Colonic mucosa (tissue), 4 donors: ENCODE data around the gene RNF166. TPM values are rescaled to one million over a fixed set of nuclear protein-coding genes. Genes with fewer than 3 reads are reported as not detected.

Experiments used
- DNase-seq: peaks from one replicate; pipeline ENCODE4 v3.0.0-alpha.2; 2020
- H3K27ac ChIP-seq: fragments of 200-600 bp; one replicate; pipeline ENCODE4 v1.8.0; 2021
- H3K27me3 ChIP-seq: fragments of 200-600 bp; one replicate; pipeline ENCODE4 v1.8.0; 2021
- H3K36me3 ChIP-seq: fragments of 200-600 bp; one replicate; pipeline ENCODE4 v1.8.0; 2021
- H3K4me1 ChIP-seq: fragments of 200-600 bp; one replicate; pipeline ENCODE4 v1.8.0; 2021; ENCODE audit warnings: mild to moderate bottlenecking
- H3K4me3 ChIP-seq: fragments of 200-600 bp; one replicate; pipeline ENCODE4 v1.8.0; 2021
- H3K9ac ChIP-seq, 2 donors: one replicate each; pipeline ENCODE4 v1.7.0; 2013; ENCODE audit warnings: control low read depth in 2 of 2, low read depth in 2 of 2, low read length in 2 of 2
- H3K9me3 ChIP-seq: fragments of 200-600 bp; one replicate; pipeline ENCODE4 v1.8.0; 2021
- intact Hi-C: fragments of 100-400 bp; cut with DNase I; formaldehyde crosslinking; loops from one replicate; pipeline ENCODE4 v1.14.1; 2022
- total RNA-seq, 2 donors: library from RNA; stranded (reverse); fragmentation: NEBNext Ultra II Directional in 1 of 2; extraction: Animal tissue kit (Norgen Biotek cat#: 25700) in 1 of 2; gene quantifications; one replicate each; pipeline ENCODE4 v1.2.1, GENCODE V29; 2021
- TF ChIP-seq, protein P1 (sequence below): fragments of 200-600 bp; IDR thresholded peaks from one replicate; pipeline ENCODE4 v1.8.0; 2022; ENCODE audit warnings: antibody characterized with exemption, mild to moderate bottlenecking
- donor health status: healthy.
- donor health status: DM: no; HTN: no; CAD: no.
- donor health status: DM: no; HTN: no; CAD: no.

RNF166 gene
- total RNA-seq, 2 donors from 2014 or later = 9.2 to 9.3 TPM

- Histone ChIP-seq H3K27me3 (no peaks in the 10 kb centered on the region), H3K9me3 (no peaks in the 10 kb centered on the region), H3K36me3 (peaks cover 13% of the 10 kb centered on the region), H3K9ac (no peak overlapping the region), H3K4me3 (no peak overlapping the region), H3K4me1 (no peaks in the 10 kb centered on the region), H3K27ac (no peak overlapping the region)
- intact Hi-C loops = no loop called here
- DNase-seq = no peak
- TF ChIP-seq, protein P1, sequence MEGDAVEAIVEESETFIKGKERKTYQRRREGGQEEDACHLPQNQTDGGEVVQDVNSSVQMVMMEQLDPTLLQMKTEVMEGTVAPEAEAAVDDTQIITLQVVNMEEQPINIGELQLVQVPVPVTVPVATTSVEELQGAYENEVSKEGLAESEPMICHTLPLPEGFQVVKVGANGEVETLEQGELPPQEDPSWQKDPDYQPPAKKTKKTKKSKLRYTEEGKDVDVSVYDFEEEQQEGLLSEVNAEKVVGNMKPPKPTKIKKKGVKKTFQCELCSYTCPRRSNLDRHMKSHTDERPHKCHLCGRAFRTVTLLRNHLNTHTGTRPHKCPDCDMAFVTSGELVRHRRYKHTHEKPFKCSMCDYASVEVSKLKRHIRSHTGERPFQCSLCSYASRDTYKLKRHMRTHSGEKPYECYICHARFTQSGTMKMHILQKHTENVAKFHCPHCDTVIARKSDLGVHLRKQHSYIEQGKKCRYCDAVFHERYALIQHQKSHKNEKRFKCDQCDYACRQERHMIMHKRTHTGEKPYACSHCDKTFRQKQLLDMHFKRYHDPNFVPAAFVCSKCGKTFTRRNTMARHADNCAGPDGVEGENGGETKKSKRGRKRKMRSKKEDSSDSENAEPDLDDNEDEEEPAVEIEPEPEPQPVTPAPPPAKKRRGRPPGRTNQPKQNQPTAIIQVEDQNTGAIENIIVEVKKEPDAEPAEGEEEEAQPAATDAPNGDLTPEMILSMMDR = no peak
Observed at GRCh38 chr16:88716601-88717001, 10.4 kb upstream of the RNF166 start.

- no peak overlapping the region for H3K27ac ChIP-seq
- H3K27me3 ChIP-seq = no peaks in the 10 kb centered on the region
- intact Hi-C loops = no loop called here
- no peaks in the 10 kb centered on the region for H3K4me1 ChIP-seq
- no peak for DNase-seq
- H3K9ac ChIP-seq = no peak overlapping the region
- H3K9me3 ChIP-seq = no peaks in the 10 kb centered on the region
- TF ChIP-seq, protein P1 = no peak
- no peak overlapping the region for H3K4me3 ChIP-seq
- peaks cover 13% of the 10 kb centered on the region for H3K36me3 ChIP-seq
Observed at GRCh38 chr16:88716201-88716600, 10.0 kb upstream of the RNF166 start.

- Histone ChIP-seq H3K4me3 (no peak overlapping the region), H3K27me3 (no peaks in the 10 kb centered on the region), H3K27ac (no peak overlapping the region), H3K9ac (no peak overlapping the region), H3K9me3 (no peaks in the 10 kb centered on the region), H3K4me1 (no peaks in the 10 kb centered on the region), H3K36me3 (peaks cover 13% of the 10 kb centered on the region)
- TF ChIP-seq, protein P1 = no peak
- intact Hi-C loops = no loop called here
- no peak for DNase-seq
Observed at GRCh38 chr16:88715312-88716190, 9.3 kb upstream of the RNF166 start.

DNA sequence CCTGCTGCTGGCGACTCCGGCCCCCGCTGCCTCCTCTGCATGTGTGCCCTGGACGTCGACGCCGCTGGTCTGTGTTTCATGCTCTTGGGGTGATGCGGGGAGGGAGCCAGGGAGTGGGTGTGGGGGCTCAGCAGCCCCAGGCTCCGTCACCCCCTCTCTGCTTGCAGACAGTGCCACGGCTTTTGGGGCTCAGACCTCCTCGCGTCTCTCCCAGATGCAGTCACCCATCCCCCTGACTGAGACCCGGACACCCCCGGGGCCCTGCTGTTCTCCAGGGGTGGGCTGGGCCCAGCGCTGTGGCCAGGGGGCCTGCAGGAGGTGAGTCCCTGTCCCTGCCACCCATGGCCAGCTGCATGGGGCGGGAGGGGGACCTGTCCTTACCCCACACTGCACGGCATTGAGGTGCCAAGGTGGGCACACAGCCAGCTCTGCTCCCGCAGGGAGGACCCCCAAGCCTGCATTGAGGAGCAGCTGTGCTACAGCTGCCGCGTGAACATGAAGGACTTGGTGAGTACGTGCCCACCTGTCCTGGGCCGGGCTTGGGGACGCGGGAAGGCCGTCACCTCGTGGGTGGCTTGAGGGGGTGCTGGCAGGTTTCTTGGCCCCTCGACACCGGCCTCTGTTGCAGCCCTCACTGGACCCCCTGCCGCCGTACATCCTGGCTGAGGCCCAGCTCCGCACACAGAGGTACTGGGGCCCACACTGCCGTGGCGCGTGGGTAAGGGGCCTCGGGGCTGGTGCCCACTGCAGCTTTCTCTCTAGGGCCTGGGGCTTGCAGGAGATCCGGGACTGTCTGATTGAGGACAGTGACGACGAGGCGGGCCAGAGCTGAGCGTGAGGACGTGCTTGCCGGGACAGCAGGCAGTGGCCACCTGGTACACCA is 8.5 kb upstream of the RNF166 start:
- no peak for DNase-seq
- H3K27ac ChIP-seq = no peak overlapping the region
- H3K9ac ChIP-seq = no peak overlapping the region
- intact Hi-C loops = no loop called here
- H3K36me3 ChIP-seq = peaks cover 13% of the 10 kb centered on the region
- no peaks in the 10 kb centered on the region for H3K4me1 ChIP-seq
- no peaks in the 10 kb centered on the region for H3K9me3 ChIP-seq
- H3K27me3 ChIP-seq = no peaks in the 10 kb centered on the region
- no peak overlapping the region for H3K4me3 ChIP-seq
- TF ChIP-seq, protein P1 = no peak

GRCh38 chr16:88713568-88714419 is 7.6 kb upstream of the RNF166 start:
- Histone ChIP-seq H3K27me3 (no peaks in the 10 kb centered on the region), H3K36me3 (peaks cover 13% of the 10 kb centered on the region), H3K27ac (no peak overlapping the region), H3K4me3 (no peak overlapping the region), H3K9ac (no peak overlapping the region), H3K4me1 (no peaks in the 10 kb centered on the region), H3K9me3 (no peaks in the 10 kb centered on the region)
- intact Hi-C loops = no loop called here
- no peak for DNase-seq
- TF ChIP-seq, protein P1 = no peak
